ENCODE data around the gene TMEM179.

Gene TMEM179

DNA sequence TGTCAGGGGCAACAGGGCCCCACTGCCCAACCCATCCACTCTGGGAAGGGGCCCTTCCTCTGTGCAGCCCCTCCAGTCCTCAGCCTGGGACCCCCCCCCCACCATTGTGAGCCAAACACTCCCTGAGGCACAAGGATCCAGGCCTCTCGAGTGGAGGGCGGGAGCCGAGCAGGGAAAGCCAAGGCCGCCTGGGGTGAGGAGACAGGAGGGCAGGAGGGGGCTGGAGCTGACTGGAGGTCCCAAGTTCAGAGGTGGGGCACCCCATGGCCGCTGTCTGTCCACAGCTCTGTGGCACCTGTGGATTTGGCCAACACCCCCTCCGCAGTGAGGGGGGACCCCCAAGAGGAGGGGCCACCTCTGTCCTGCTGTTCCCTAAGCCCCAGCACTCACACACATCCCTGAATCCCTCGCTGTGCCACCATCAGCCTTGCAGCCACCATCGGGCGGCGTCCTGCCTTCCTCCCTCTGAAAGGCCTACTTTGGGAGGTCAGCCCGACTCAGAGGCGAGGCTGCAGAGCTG is 50.4 kb downstream of the TMEM179 start:
- no peak for FAIRE-seq

GRCh38 chr14:104553166-104554087 is 51.1 kb downstream of the TMEM179 start:
- FAIRE-seq: no peak

- FAIRE-seq: no peak
These were observed 51.8 kb downstream of the TMEM179 start for GRCh38 chr14:104552738-104553125.

- no peak for FAIRE-seq
These were observed 52.5 kb downstream of the TMEM179 start for GRCh38 chr14:104551851-104552737.

GRCh38 chr14:104550861-104551728 is 53.5 kb downstream of the TMEM179 start:
- FAIRE-seq: no peak

- FAIRE-seq: no peak
These were observed 54.2 kb downstream of the TMEM179 start for GRCh38 chr14:104550340-104550860.

DNA sequence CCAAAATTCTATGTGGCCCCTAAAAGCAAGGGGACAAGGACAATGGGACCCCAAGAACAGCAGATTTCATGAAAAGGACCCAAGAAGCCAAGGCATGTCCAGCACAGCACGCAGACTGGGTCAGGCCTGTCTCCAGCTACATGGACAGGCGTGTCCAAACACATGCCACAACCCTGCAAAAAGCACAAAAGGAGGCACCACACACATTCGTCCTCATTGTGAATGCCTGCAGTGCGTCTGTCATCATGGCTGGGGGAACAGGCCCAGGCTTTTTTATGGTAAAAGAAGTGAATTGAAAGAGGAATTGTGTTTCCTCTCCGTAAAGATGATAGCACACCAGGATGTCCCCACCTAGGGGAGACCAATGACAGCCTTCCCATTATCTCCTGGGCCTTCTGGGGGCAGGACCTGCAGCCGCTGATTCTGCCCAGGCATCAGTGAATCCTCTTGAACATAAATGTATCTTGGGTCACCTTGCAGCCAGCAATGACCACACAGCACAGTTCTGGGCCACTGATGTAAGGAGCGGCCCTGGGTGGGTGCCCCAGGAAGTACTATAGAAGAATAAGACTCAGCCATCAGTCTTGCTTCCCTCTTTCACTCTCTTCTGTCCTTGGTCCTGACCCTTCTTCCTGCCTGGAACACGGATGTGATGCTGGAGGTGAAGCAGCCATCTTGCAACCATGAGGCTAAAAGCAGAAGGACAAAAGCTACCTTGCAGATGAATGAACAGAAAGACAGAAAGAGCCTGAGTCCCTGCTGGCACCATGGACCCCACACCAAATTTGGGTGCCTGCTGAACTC is 54.8 kb downstream of the TMEM179 start:
- no peak for FAIRE-seq

- FAIRE-seq: no peak
These were observed 55.6 kb downstream of the TMEM179 start for GRCh38 chr14:104548802-104549535.

- no peak for FAIRE-seq
These were observed 56.4 kb downstream of the TMEM179 start for GRCh38 chr14:104547998-104548700.

DNA sequence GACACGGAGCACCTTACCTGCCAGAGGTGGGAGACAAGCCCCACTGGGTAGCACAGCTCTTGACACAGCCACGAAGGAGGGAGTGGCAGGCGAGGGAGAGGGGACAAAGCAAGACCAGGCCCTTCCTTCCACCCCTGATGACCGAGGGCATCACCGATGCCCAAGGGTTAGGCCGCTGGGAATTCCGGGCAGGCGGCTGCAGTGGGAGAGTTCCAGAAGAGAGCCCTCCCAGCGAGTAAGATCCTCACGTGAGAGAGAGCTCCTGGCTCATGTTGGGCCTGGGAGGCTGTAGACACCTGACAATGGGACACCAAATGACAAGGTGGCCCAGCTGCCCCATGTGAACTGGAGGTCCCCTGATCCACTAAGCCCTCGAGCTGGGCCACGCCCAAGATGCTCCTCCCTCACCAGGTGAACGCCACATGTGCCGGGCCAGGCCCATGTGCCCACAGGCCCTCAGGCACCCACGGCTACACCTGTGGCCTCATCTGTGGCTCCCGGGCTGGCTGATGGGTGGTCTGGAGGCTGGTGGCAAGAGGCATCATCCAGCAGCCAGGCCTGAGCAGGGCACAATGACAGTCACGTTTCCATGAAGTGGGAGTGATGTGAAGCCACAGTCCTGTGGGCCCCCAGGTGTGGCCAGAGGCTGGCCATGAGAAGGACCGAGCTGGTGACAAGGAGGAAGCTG is 57.1 kb downstream of the TMEM179 start:
- FAIRE-seq: no peak

DNA sequence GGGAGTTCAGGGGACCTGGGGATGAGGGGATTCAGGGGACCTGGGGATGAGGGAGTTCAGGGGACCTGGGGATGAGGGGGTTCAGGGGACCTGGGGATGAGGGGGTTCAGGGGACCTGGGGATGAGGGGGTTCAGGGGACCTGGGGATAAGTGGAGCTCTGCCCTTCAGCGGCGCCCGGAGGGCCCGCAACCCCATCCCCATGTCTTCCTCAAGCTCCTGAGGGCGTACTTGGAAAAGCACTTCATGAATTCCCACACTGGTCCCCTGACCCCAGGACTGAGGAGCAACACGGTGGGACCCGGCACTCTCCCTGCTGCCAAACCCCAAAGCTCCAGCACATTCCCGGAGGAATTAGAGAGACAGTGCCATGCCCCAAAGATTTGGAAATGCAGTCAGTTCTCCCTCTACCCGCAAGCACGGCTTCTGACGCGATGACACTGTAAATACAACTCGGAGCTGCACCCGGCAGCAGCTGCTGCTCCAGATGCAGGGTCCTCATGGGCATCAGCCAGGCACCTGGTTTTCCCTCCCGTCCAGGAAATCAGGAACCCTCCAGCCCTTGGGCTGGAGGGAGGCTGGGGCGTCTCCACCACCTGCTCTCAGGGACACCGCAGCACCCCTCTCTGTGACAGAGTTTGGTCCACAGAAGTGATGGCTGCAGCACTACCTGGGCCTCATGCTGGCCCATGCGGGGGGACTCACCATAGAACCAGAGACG is 57.8 kb downstream of the TMEM179 start:
- FAIRE-seq: no peak

DNA sequence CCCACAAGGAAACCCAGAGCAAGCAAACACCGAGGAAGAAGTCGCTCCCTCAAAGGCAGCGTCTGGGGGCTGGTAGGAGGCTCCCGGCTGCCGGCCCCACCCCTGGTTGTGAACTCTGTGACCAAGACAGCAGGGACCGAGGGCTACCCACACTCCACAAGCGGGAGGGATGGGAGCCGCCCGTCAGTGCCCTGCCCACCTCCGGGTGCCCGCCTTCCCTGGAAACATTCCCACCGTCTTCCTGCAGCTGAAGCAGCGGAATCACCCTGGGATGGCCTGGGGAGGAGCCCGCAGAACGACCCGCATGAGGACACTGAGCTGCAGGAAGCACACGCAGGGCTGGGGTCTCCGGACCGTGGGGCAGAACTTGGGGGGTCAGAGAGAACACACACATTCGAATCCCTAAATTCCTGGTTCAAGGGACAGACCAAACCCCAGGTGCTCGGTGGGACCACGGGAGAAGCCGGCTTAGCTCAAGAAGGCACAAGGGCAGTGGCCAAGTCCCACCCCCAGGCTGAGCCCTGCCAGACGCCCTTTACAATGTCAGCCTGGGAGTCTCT is 58.5 kb downstream of the TMEM179 start:
- no peak for FAIRE-seq

DNA sequence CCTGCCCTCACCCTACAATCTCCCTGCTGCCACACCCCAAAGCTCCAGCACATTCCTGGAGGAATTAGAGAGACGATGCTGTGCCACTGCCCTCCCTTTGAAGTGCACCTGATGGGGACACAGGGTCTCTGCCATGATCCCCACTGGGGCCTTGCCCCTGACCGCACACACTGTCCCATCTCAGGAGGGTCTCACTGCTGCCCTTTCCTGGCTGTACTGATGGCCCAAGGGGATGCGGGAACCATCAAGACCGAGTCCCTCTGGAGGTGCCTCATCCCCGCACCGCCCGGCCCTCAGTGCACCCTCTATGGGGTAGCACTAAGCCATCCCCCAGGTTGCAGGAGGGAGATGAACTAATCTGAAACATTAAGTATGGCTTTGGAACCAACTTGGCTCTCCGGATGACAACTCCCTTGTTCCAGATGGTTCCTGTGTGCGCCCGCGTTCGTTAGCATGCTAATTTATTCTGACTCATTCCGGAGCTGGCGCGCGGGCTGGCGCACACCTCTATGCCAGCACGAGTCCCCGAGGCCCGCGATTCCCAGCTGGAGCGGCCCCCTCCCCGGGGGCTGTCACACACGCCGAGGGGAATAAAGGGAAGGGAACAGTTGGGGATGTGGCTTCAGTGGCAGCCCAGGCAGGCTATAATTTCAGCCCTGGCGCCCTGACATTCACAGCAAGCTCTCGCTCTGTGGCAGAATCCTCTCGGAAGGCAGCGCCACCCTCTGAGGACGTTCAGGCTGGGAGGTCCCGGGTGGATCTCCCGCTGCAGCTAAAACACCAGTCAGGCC is 59.2 kb downstream of the TMEM179 start:
- no peak for FAIRE-seq

GRCh38 chr14:104544362-104544961 is 60.1 kb downstream of the TMEM179 start:
- no peak for FAIRE-seq

DNA sequence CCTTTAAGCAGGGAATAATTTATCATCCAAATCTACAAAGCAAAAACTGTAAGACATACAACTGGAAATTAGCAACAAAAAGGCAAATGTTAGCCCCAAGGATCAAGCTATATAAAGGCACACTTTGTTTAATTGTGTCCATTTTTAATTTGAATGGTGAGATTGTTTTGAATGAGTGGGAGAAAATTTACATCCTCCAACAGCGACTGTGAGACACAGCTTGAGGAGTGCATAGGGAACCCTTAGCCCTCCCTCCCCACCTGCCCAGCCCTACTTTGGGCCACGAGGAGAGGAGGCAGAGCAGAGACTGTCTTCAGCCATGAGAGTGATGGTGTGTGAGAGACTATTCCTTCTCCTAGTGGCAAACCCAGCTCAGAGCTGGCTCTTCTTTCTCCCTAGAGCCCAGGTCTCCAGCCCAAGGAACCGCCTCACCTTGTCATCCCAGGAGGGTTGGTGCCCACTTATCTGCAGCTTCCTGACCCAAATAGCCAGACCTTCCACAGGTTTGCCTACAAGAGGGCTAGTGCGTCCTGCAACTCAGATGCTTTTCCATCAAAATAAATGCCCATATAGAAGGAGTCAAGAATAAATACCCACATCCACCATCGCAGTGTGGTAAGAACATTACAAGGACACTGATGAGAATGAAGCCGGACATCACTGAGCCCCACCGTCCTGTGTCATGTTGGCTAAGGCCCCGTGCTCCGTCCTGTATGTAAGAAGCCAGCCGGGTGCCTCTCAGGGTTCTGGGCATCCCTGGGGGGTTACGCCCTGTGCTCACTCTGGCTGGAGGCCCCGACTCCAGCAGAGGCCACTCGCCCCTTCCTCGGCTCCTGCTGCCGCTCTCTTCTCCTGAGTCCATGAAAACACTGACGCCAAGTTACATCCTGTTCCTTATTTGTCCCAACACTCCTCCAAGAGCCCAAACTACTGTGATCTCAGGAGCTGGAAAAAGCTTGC is 61.4 kb downstream of the TMEM179 start:
- FAIRE-seq: no peak
